ENCODE measurements around the gene P2RY2.
"Not testable (repeated sequence)": the region's sequence is repeated elsewhere in the genome, so short reads cannot be mapped to it uniquely, and the experiment has no call there.

P2RY2 gene

DNA sequence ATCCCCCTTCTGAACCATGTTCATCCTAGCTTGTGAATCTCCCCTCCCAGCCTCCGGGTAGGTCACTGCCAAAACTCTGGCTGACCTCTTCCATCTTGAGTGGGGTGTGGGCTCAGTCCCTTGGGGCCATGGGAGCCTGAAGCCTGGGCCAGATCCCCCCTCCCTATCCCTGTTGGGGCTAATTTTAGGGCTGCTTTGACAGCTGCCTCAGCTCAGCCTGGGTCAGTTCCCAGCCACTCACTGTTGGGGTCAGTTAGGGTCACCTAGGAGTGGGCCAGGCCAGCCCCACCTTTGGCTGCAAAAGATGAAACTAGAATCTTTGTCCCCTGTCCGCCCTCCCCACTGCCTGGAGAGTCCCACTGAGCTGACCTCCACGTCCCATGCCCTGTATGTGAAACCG lies 29.8 kb upstream of the P2RY2 start:
- no peak for DNase-seq (ENCODE audit: low read depth)

DNA sequence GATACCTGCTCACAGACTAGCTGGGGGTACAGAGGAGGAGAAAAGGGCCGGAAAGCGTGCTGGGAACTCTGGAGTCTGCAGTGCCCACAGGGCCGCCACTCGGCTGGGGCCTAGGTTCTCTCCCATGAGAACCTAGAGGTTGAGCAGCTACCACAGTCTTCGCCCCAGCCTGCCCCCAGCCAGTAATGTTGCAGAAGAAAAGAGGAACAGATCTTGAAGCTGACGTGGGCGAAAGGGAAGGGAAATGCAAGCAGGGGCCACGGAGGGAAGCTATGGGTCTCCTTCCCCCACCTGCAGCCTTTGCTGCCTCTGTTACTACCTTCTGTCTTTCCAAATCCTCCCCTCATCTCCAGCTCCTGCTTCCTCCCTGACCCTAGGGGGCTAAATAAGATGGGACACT lies 28.8 kb upstream of the P2RY2 start:
- DNase-seq (ENCODE audit: low read depth), result no peak

DNA sequence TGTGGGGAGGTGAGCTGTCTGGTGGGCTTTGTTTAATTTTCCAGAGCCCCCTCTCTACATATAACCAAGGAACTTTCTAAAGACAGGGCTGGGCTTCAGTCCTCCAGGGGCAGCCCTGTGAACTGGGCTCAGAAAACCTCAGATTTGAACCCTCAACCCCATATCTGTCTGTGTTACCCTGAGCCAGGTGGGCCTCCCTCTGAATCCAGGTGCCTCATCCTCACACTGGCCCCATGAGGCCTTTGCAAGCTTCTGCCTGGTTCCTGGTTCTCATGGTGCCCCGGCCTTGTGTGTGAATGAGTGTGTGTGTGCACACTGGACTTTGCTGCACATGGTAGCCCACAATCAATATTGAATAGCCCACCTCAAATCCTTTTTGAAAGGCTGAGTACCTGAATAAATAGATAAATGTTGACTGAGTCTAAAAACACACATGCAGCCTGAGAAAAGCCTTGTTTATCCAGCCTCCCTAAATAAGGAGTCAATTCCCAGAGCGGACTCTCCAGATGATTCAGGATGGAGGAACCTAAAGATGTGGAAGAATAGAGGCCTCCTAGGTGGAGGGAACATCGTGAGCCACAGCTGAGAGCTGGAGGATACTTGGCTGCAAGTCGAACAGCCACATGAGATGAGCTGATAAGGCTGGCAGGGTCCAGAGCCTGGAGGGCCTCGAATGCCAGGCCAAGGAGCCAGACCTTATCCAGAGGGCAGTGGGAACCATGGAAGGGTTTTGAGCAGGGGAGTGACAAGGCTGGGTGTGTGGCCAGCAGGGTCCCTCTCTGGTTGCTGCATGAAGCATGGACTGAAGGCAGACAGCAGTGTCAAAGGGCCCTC lies 28.1 kb upstream of the P2RY2 start:
- DNase-seq (ENCODE audit: low read depth), result no peak

DNA sequence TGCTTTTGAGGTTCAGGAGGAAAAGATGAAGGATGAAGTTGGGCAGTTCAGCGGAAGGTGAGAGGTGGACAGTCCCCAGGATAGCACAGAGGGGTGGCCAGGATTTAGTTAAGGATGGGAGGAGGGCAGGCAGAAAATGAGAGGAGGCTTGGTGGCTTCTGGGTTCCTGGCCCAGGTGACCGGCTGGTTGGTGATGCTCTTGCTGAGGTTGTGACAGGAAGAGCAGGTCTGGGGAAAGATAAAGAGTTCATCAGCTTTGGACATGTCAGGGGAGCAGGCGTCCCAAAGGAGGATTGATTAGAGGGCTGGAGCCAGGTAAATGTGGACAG lies 27.6 kb upstream of the P2RY2 start:
- no peak for DNase-seq (ENCODE audit: low read depth)

DNA sequence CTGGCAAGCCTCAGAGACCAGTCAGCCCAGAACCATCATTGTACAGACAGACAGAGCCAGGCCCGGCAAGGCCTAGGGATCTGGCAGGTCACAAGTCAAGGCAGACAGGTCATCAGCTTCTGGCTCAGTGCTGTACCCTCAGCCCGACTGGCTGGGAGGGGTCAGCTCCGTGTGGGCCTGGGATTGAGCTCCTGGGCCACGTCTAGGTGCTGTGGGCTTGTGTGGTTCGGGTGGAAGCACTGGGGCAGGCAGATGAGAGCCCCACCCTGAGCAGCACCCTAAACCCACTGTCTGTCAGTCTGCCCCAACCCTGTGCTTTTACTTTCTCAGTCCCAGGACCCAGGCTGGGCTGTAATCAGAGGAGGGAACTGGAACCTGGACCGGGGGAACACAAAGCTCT lies 26.9 kb upstream of the P2RY2 start:
- DNase-seq (ENCODE audit: low read depth), result no peak

DNA sequence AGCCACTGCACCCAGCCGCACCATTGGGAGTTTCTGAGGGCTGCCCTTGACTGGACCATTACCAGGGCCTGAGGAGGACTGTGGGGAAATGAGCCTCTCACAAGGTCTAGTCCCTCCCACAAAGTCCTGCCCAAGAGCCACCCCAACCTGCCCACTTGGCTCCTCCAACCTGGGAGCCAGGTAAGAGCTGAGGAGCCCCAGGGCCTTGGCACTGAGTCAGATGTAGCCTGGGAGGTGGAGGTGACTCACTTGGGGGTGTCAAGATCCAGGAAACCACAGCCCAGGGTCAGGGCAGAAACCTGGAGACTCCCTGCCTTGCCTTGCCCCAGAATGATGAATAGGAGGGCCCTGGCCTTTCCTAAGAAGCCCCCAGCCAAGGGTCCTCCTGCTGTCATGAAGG lies 25.8 kb upstream of the P2RY2 start:
- no peak for DNase-seq (ENCODE audit: low read depth)

DNA sequence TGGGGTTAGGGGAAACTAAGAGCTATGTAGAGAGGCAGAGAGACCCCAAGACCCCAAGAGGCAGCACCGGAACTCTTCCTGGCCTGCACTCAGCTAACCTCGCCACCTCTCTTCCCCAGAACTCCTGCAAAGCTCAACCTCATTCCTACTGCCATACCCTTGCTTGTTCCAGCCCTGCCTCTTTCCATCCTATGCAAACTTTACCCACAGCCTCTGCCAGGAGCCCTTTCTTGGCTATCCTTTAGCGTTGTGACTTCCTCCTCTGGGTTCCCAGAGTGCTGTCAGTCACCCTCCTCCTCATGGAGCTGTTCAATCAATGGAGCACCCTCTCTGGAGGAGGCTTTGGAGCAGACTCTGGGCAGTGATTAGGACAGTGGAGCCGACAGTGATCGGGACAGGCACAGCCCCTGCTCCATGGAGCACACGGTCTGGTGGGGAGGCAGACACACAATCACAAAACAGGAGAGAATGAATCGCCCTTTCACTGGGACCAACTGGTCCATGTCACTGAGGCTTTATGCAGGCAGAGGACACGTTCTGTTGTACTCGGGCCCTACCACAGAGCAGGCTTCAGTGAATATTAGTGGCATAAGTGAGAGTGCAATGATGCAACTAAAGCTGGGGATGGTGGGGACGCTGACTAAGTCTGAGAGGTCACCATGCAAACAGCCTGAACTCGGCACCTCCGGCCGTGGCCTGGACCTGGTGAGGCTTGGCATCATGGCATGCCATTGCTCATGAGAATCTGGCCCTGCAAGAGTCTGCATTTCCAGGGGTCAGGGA lies 24.6 kb upstream of the P2RY2 start:
- DNase-seq (ENCODE audit: low read depth), result no peak

DNA sequence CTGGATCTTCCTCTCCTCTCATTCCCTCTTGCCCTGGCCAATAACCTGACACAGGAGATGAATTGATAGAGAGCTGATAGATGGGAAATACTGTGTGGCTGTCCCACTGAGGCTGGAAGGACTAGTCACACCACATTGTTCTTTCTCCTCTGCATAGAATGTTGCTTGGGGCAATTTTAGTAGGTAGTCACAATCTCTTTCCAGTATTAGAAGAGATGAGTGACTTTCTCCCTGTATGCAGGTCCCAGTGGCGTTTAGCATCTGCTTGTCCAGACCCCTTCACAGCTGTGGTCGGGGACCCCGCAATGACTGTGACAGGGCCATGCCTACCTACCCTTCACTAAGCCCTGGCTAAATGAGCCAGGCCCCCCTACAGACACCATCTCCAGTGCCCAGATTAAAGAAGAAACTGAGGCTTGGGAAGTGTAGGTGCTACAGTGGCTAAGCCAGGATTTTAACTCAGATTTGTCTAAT lies 24.0 kb upstream of the P2RY2 start:
- no peak for DNase-seq (ENCODE audit: low read depth)

DNA sequence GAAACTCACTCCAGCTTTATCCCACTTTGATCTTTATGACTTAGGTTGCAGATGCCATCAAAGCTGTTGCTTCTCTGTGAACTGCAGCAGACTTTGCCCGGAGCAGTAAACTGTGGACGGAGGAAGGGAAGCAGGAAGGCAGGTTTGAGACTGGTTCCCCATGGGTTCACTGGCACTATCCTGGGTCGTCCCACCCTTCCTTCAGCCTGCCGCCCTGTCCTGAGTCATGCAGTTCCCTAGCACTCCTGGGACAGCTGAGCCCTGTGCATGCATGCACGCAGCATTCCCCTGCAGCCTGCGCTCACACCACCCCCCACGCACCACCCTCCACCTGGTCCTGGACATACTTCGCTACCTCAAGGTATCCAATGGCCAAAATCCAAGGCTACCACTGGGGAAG lies 23.5 kb upstream of the P2RY2 start:
- DNase-seq (ENCODE audit: low read depth), result no peak

DNA sequence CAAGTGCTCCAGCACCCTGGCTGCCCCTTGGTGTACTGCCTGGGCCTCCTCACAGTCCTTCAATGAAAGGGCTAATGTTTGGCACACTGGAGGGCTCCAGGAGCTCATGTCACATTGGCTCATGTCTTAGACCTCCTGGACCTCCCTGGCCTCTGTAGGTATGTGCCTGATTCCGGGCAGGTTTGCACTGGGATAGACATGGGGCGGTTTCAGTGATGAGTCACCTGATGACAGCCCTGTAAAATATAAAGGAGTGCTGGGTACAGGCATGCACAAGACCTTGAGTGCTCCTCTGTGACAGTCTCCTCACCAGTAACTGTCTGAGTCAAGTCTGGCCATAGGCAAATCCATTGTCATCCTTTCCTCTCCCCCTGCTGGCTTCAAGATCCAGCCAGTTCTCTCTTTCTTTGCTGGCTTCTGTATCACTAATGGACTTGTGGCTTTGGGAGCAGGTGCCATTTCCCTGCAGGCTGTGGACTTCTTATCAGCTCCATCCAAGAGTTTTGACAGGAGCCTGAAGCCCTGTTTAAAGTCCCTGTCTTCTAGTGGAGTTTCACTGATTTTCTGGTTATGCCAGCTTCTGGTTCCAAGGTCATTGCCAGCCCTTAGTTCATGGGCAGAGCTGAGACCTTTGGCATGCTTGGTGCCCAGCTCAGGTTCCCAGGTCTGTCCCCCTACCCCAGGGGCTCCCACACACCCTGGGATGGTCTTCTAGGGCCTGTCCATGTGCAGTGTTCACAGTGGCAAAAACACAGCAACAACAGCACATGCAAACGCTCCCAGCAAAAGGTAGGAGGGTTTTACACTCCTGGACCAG lies 22.7 kb upstream of the P2RY2 start:
- no peak for DNase-seq (ENCODE audit: low read depth)

DNA sequence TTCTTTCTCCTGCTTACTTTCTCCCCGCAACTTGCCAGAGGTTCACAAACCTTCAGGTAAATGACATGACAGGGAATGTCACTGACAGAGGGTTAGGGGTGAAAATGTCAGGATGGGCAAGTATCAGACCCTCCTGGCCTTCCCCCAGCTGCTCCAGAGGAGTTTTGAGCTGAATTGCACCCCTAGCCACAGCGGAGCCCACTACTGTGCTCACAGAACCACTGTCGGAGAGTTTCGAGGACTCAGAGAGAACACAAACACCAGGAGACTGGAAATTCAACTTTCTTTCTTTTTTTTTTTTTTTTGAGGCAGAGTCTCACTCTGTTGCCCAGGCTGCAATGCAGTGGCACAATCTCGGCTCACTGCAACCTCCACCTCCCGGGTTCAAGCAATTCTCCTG lies 21.5 kb upstream of the P2RY2 start:
- no peak for DNase-seq (ENCODE audit: low read depth)

DNA sequence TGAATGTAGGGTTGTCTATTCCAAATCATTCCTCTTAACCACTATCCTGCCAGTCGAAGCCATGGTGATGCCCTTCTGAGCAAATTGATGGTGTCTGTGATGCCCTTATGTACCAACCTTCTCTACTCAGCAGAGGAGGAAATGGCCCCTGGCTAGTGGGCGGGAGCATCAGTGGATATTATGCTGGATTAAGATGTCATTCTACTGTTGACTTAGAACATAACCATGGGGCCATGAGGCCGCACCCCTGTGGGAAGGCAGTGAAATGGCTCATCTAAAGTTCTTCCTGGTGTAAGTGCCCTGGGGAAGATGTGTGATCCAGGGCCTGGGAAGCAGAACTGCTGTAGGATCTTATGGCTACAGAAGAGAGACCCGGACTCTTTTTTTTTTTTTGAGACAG lies 20.7 kb upstream of the P2RY2 start:
- DNase-seq (ENCODE audit: low read depth), result no peak

DNA sequence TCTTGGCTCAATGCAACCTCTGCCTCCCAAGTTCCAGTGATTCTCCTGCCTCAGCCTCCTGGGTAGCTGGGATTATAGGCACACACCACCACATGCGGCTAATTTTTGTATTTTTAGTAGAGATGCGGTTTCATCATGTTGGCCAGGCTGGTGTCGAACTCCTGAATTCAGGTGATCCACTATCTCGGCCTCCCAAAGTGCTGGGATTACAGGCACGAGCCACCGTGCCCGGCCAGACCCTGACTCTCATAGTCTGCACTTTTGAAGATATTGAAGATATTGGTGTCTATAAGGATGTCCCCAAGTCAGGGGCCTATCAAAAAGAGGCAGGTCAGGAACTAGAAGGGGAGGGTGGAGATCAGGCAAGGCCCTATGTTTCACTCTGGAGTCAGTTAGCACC lies 20.3 kb upstream of the P2RY2 start:
- DNase-seq (ENCODE audit: low read depth), result not testable (repeated sequence)

DNA sequence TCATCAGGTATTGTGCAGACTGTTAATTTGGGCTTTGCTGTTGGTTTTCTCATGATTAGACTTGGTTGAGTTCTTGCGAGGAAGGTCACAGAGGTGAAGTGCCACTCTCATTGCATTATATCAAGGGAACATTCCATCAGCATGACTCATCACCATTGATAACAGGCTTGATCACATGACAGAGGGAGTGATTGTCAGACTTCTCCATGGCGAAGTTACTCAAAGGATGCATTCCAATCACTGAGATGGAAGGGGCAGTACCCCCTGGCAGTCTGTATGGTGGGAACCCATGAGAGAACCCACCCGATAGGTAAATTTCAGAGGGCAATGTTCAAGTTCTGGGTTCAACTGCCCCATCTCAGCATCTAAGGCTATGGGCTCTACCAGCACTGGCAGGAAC lies 19.4 kb upstream of the P2RY2 start:
- no peak for DNase-seq (ENCODE audit: low read depth)

DNA sequence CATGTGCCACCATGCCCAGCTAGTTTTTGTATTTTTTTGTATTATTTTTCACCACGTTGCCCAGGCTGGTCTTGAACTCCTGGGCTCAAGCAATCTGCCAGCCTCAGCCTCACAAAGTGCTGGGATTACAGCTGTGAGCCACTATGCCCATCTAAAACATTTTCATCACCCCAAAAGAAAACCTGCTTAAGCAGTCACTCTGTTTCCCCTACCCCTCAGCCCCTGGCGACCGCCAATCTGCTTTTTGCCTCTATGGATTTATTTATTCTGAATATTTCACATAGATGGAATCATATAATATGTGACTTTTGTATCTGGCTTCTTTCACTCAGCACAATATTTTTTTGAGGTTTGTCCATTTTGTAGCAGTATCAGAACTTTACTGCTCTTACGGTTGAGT lies 18.6 kb upstream of the P2RY2 start:
- DNase-seq (ENCODE audit: low read depth), result no peak

DNA sequence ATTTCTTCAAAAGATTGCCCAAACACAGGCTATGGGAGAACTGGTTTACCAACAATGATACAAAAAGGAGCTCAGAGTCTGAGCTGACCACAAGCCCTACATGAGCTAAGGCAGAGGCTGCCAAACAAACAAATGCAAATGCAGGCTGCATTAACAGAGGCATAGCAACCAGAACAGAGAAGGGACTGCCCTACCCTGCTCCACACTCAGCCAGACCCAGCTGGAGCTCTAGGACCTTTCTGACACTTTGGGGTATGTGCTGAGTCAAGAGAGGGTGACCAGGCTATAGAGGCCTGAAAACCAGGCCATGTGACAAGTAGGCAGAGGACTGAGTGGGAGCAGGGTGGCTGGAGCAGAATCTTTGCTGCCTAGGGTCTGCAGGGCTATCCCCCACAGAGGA lies 17.8 kb upstream of the P2RY2 start:
- DNase-seq (ENCODE audit: low read depth), result no peak

DNA sequence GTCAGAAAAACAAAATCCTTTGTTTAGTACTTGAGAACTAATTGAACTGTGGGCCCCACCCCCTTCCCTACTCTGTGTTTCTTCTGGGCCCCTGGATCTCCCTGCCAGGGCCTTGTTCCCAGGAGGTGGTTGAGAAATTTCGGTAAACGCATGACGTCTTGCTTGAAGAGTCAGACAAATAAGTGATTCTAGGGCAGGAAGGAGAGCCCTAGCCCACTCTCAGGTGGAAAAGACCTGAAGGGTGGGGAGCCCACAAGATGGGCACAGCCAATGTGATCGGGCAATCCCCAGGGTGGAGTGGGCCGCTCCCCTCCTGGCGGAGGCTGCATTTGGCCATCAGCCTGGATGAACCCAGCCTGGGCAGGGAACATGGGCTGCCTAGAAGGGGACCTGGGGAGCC lies 16.8 kb upstream of the P2RY2 start:
- DNase-seq (ENCODE audit: low read depth), result peak; percentile 21

DNA sequence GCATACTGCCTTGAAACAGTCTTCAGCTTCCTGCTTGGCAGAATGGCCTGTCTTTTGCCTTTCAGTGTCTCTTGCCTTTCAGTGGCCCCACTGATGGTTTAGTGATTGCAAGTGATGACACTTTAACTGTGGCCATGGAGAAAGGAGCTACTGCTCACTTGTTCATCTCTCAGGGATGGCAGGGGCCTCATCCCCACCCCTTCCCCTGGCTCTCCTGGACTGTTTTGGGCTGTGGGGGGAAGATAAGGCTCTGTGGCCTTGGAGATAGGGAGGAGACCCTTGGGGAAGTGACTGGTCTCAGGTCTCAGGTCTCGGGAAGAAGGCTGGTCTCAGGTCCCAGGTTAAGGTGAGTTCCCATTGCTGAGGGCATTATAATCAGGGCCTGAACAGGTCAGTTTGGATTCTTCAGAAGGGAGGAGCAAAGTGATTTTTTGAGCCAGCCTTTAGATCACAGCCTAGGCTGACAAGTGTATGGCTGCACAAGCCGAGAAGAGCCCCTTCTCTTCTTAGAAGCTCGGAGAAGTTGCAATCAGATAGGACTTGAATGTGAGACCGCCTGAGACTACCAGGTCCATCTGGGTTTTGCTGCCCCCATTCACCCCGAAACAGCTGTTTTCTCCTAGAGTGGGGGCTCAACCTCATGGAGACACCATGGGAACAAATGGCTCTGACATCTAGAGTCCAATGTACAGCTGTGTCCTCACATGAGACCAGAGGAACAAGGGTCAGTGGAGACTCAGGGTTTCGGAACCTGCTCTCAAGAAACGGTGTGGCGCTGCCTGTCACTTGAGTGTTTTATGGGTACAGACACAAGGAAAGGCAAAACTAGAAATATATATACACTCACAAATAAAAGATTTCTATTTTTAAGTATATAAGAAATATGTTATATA lies 15.9 kb upstream of the P2RY2 start:
- no peak for DNase-seq (ENCODE audit: low read depth)

DNA sequence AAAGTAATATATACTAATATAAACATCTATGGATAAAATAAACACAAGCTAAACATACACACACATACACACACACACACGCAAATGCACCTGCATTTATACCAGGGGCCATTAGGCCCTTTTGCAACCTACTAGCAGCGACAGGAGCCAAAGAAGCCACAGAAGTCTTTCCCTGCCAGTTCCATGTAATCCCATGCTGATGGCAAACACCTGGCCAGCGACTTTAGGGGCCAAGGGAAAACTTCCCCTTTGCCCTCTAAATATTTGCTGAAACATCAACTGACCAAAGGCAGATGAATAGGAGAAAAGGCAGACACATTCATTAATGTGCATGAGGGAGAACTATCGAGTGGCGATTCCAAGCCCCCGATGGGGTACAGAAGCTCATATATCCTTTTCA lies 14.8 kb upstream of the P2RY2 start:
- no peak for DNase-seq (ENCODE audit: low read depth)

DNA sequence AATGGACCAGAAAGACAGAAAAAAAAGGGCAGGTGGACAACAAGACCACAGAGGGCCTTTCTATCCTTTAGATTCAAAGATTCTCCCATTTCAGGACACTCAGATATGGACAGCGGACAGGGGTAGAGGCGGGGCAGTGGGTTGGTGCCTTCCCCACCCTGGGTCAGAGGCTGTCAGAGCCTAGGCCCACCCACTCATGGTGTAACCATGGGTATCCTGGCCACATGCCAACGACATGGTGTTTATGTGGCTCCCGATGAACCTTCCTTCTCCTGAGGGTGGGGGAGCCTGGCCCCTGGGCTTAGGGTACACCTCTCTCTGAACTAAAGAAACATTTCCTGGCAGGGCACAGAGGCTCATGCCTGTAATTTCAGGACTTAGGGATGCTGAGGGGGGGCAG lies 14.3 kb upstream of the P2RY2 start:
- no peak for DNase-seq (ENCODE audit: low read depth)

DNA sequence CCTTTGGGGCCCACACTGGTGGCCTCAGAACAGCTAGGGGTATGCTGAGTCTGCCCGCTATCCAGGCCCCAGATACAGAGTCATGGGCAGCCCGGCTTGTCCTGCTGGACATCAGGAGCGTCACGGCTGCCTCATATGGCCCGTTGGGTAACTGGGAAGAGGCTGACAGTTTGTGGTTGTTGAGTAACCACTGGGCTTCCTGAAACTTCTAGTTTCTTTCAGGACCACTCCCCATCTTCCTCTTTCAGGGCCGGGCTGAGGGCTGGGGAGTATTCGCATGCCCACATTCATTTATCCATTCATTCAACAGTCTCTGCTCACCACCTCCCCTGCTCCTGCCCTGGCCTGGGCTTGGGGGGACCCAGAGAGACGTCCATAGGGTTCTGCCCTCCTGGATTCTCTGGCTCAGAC lies 13.4 kb upstream of the P2RY2 start:
- DNase-seq (ENCODE audit: low read depth), result no peak
